Left lobe of liver (tissue), 2 donors: Measurements from ENCODE around the gene ODF2. TPM values are rescaled to one million over a fixed set of nuclear protein-coding genes. Genes with fewer than 3 reads are reported as not detected.
A peak's percentile ranks its signal among the peaks of the same experiment; 100 is the strongest.
"Not testable (repeated sequence)": the region's sequence is repeated elsewhere in the genome, so short reads cannot be mapped to it uniquely, and the experiment has no call there.

ENCODE experiments used
- ATAC-seq: fragments of 200-7000 bp; cut with Tn5 transposase; one replicate; pipeline ENCODE4 v1.9.1; 2020; ENCODE audit warnings: mild to moderate bottlenecking, moderate library complexity
- DNase-seq: peaks from one replicate; pipeline ENCODE4 v3.0.0-alpha.2; 2020; ENCODE audit warnings: low spot score
- total RNA-seq: library from RNA; stranded (reverse); gene quantifications from one replicate; pipeline ENCODE4 v1.2.1, GENCODE V29; 2021
- donor health status: DM: no; HTN: no; CAD: no; lungs with moderate emphysema.
- donor health status: DM: no; HTN: yes; CAD: no.

The ODF2 gene
- total RNA-seq, 1 donor from 2014 or later: 6.6 TPM

DNA sequence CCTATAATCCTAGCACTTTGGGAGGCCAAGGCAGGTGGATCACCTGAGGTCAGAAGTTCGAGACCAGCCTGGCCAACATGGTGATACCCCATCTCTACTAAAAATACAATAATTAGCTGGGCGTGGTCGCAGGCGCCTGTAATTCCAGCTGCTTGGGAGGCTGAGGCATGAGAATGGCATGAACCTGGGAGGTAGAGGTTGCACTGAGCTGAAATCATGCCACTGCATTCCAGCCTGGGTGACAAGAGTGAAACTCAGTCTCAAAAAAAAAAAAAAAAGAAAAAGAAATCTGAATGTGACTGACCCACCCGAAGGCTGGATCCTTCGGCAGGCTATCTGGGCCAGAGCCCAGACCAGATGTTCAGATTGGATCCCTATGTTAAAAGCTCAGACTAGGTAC, 32.5 kb upstream of the ODF2 start:
- not testable (repeated sequence) for ATAC-seq, DNase-seq

DNA sequence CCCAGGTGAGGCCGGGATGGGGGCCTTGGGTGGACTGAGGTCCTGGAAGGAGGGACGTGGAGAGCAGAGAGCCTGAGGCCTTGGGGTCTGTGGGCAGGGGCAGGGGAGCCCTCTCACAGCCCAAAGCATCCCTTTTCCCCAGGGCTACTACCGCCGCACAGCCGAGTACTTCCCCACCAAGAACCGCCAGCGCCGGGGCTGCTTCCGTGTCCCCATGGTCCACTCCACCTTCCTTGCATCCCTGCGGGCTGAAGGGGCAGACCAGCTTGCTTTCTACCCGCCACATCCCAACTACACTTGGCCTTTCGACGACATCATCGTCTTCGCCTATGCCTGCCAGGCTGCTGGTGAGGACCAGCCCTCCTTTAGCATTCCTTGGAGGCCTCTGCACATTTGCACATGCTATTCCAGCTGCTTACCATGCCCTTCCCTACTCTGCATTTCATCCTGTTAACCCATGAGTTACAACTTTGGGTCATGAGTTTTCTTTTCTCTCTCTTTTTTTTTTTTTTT, 31.5 kb upstream of the ODF2 start:
- no peak for ATAC-seq
- no peak for DNase-seq

DNA sequence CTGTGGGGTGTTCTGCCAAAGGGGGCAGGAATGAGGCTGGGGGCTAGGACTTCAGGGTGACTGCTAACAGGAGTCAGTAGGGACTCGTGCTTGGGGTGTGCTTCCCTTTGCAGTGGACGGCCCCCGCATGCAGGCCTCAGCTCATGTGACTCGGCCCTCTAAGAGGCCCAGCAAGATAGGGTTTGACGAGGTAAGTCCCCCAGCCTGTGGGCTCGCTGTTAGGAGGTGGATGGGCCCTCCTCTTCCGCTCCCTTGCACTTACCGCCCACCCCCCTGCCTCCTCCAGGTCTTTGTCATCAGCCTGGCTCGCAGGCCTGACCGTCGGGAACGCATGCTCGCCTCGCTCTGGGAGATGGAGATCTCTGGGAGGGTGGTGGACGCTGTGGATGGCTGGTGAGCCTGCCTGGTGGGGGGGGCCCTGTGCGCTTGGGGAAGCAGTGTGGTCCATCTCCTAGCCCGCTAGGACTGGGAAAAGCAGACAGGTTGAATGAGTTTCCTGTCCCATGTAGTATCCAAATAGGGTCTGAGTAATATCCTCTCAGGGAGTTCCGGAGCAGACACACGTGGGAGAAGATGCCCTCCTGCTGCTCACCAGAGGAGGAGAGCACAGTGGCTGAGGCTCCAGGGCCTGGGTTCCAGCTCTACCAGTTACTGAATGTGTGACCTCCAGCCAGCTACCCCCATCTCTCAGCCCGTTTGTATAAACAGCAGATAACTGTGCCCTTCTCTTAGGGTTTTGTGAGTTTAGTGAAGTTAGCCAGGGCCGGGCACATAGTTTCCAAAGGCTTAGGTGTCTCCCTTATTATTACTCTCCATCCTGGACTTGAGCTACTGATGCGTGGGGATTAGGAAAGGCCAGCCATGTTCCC, 26.9 kb upstream of the ODF2 start:
- no peak for DNase-seq
- no peak for ATAC-seq

DNA sequence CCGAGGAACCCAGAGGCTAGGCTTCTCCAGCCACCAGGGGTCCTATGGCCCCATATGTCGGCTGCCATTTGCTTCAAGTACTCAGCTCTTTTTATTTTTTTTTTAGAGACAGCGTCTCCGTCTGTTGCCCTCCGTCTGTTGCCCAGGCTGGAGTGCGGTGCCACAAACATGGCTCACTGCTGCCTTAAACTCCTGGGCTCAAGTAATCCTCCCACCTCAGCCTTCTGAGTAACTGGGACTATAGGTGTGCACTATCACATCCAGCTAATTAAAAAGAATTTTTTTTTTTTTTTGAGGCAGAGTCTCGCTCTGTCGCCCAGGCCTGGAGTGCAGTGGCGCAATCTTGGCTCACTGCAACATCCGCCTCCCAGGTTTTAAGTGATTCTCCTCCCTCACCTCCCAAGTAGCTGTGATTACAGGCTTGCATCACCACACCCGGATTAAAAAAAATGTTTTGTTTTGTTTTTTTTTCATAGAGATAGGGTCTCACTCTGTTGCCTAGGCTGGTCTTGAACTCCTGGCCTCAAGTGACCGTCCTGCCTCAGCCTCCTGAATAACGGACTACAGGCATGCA, 26.2 kb upstream of the ODF2 start:
- no peak for DNase-seq
- no peak for ATAC-seq

DNA sequence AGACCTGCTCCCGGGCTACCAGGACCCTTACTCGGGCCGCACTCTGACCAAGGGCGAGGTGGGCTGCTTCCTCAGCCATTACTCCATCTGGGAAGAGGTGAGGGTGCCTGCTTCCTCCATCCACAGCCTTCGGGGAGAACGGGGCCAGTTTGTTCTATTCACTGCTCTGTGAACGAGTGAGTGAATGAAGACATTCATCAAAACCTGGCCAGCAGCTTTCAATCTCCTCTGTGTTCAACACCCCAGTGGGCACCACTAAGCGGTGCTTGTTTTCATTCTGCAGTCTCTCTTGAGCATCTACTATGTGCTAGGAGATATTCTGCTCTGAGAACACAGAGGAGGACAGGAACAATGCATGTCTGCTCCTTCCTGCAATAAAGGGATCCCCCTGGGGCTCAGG, 24.6 kb upstream of the ODF2 start:
- DNase-seq (no peak), ATAC-seq (no peak)

DNA sequence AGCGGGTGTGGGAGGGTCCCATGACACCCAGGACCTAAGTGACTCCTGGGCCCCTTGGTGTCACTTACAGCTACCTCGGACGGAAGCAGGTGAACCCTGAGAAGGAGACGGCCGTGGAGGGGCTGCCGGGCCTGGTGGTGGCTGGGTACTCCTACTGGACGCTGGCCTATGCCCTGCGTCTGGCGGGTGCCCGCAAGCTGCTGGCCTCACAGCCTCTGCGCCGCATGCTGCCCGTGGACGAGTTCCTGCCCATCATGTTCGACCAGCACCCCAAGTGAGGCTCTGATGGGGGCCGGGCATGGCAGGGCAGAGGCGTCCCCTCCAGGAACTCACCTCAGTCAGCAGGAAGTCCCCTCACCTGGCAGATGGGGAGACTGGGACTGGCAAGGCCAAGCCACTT, 21.5 kb upstream of the ODF2 start:
- DNase-seq (no peak), ATAC-seq (no peak)

DNA sequence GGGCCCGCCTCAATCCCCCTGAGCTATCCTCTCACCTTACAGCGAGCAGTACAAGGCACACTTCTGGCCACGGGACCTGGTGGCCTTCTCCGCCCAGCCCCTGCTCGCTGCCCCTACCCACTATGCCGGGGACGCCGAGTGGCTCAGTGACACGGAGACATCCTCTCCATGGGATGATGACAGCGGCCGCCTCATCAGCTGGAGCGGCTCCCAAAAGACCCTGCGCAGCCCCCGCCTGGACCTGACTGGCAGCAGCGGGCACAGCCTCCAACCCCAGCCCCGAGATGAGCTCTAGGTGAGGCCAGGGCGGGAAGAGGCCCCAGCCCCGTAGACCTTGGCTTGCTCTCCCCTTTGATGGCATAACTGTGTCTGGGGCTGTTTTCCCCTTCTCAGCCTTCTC, 20.2 kb upstream of the ODF2 start:
- no peak for DNase-seq
- ATAC-seq: no peak

DNA sequence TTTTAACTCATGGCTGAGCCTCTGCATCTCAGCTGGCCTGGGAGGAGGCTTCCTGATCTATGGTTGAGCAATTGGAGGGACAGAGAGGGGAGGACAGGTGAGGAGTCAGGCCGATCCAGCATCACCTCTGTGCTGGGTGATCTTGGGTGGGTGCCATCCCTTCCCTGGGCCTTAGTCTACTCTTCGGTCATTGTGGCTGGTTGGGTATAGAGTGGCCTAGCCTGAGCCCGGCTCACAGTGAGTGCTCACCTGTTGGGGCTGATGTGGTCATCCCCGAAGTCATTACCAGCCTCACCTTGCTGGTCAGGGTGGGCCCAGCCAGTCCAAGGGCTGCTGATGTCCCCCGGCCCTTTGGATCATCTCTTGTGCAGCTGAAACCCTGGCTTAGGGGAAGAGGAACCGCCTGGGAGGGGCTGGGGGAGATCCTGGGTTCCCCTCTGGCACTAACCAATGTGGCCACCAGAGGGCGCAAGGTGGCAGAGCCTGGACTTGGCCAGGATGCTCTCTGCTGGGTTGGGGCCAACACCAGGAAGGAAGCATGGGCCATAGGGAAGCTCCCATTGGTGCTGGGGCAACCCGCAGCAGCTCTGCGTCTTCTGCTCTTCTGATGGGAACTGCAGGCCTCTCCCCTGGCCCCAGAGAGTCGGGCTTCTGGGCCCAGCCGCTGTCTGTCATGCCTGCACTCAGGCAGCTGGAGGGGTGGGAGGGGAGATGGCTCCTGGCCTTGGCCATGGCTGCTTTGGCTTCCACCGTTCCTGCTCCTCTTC, 17.3 kb upstream of the ODF2 start:
- DNase-seq: peak; percentile 85
- peak; percentile 99 for ATAC-seq

DNA sequence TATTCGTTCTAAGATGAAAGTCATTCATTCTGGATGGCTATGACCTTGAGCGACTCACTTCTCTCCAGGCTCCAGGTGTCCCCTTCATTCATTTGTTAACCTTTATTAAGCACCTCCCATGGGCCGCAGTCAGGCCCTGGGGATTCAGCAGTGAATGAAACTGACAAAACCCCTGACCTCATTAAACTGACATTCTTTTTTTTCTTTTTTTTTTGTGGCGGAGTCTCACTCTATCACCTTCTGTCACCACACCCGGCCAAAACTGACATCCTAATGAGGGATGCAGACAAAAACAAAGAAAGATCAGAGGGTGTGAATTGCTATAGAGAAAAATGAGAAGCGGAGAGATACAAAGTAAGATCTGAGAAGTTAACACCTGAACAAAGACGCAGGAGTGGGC, 16.5 kb upstream of the ODF2 start:
- no peak for DNase-seq
- ATAC-seq: no peak

DNA sequence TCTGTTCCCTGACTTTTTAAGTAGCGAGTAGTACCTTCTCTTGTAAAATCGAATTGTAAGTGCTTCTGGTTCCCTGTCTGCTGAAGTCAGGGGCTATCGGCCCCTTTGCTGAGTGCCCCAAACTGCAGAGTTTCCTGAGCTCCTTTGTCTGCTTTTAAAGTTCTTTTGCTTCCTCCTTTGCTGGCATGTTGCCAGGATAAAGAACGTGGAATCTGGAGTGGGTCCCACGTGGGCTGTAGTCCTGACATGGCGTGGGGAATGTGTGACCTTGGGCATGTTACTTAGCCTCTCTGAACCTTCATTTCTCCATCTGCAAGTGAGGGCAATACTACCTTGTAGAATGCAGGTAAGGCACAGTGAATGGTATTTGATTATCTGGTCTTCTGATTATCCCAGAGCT, 13.7 kb upstream of the ODF2 start:
- DNase-seq (no peak), ATAC-seq (no peak)

DNA sequence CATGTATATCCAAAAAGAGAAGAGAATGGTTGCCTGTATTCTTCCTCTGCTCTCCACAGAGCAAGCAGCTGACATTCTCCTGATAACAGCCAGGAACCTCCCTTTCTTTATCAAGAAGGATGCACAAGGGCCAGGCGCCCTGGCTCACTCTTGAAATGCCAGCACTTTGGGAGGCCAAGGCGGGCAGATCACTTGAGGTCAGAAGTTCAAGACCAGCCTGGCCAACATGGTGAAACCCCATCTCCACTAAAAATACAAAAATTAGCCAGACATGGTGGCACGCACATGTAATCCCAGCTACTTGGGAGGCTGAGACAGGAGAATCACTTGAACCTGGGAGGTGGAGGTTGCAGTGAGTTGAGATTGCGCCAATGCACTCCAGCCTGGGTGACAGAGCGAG, 9.3 kb upstream of the ODF2 start:
- not testable (repeated sequence) for ATAC-seq, DNase-seq

DNA sequence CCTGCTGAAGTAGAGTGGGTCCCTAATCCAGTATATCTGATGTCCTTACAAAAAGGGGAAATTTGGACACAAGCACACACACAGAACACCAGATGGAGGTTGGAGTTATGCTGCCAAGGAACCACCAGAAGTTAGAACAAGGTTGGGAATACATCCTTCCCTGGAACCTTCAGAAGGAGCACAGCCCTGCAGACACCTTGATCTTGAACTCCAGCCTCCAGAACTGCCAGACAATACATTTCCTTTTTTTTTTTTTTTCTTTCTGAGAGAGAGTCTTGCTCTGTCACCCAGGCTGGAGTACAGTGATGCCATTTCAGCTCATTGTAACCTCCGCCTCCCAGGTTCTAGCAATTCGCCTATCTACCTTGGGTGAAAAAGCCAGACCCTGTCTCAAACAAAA, 7.1 kb upstream of the ODF2 start:
- ATAC-seq (no peak), DNase-seq (no peak)

DNA sequence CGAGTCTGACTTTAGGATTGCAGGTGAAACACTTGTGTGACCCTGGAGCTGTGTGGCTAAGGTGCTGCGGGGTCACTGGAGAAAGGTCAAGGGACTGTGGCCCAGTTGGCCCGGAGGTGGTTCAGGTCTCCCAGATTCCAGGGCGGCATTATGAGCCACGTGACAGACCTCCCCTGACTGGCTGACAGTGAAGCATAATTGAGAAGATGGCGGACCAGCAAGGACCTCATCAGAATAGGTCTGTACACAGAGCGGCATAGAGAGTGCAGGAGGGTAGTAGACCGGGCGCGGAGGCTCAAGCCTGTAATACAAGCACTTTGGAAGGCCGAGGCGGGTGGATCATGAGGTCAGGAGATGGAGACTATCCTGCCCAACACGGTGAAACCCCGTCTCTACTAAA, 815 bp upstream of the ODF2 start:
- no peak for ATAC-seq
- no peak for DNase-seq

DNA sequence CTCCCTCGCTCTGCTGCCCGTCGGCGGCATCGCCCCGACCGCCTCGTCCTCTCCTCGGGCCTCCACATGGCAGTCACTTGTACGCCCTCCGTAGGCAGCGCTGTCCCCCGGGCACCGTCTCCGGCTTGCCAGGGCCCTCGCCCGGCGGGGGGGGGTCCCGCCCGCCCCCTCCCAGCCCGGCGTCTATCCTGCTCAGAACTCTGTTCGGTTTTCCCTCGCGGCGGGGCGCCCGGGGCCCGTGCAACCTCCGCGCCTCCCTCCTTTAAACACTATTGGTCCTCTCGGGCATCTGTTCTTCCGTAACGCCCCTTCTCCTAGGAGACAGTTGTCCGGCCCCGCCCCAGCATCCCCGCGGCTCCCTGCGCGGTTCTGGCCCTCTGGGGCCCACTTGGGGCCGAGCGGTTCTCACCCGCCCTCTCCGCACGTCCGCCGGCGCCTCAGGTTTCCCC, 831 bp downstream of the ODF2 start:
- ATAC-seq (peak; percentile 75), DNase-seq (peak; percentile 65)

DNA sequence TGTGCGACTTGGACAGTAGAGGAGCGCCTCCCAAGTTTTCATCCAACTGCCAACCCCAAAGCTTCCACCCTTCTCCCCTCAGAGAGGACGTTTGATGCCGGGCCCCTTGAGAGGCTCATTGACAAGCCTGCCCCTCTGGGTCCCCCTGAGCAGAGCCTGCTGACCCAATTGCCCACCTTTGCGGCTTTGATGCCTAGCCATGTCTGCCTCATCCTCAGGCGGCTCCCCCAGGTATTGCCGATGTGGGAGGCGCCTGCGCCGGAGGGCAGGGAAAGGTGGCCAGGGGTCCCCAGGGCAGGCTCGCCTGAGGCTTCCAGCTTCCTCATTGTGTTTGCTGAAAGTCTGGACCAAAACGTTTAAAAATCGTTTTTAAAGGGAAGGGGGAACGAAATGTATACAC, 1.4 kb downstream of the ODF2 start:
- ATAC-seq: no peak
- DNase-seq: no peak

DNA sequence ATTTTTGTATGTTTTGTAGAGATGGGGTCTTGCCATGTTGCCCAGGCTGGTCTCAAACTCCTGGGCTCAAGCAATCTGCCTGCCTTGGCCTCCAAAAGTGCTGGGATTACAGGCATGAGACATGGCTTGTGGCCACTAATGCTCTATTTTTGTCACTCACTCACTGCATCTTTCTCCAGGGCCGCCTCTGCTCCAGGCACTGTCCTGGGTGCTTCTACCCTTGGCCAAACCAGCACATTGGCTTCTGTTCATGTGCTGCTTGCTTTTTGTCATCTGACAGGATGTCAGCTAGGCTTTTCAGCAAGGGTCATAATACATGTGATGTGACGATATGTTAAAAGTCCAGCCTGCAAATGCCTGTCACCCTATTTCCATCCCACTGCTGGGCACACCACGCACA, 3.2 kb downstream of the ODF2 start:
- ATAC-seq: no peak
- DNase-seq: no peak

DNA sequence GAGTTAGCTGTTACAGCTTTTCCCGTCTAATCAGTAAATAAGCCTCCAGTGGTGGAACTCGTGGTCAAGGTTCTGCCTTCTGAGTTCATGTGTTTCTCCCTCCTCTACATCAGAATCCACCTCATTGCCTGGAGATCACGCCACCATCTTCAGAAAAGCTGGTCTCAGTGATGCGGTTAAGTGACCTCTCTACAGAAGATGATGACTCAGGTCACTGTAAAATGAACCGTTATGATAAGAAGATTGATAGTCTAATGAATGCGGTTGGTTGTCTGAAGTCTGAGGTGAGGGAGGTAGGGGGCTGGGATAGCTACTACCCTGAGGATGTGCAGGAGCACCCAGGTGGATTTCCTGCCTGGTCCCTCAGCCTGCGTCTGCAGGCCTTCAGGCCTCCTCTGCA, 13.3 kb downstream of the ODF2 start:
- ATAC-seq (no peak), DNase-seq (no peak)

DNA sequence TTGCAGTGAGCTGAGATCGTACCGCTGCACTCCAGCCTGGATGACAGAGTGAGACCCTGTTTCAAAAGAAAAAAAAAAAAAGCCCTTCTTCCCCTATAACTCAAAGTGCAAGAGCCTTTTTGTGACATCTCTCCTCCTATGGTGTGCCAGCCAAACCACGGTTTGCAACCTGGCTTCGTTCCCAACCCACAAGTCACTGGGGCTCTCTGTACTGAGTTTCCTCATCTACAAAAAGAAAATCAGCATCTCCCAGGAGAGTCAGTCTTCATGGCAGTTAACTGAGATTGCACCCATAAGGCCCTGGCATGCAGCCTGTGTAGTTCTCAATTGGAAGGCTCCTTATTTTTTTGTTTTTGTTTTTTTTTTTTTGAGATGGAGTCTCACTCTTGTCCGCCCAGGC, 14.8 kb downstream of the ODF2 start:
- no peak for ATAC-seq
- DNase-seq: no peak

DNA sequence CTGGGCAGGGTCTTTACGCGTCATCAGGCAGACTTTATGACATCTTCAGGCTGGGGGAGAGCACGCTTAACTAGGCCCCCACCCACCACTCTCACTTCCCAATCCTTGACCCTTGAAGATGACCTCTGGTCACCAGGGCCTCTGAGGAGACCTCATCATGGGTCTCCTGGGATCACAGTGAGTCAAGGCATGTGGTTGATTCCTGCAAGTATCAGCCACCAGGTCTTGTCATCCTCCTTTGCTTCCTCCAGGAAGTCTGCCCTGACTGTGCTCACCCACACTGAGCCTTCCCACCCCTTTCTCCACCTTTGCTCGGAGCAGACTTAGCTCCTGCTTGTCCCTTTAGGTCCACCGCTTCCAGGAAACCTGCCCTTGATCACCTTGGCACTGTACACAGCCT, 17.3 kb downstream of the ODF2 start:
- DNase-seq (no peak), ATAC-seq (no peak)

DNA sequence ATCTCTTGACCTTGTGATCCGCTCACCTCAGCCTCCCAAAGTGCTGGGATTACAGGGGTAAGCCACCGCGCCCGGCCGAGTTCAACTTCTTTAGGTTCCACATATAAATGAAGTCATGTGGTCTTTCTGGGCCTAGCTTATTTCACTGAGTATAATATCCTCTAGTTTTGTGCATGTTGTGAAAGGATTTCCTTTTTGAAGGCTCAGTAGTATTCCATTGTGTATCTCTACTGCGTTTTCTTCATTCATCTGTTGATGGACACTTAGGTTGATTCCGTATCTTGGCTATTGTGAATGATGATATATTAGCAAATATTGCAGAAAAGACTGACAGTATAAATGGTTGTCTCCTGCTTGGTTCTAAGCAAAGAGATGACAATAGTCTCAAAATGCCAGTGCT, 20.1 kb downstream of the ODF2 start:
- DNase-seq (no peak), ATAC-seq (no peak)

DNA sequence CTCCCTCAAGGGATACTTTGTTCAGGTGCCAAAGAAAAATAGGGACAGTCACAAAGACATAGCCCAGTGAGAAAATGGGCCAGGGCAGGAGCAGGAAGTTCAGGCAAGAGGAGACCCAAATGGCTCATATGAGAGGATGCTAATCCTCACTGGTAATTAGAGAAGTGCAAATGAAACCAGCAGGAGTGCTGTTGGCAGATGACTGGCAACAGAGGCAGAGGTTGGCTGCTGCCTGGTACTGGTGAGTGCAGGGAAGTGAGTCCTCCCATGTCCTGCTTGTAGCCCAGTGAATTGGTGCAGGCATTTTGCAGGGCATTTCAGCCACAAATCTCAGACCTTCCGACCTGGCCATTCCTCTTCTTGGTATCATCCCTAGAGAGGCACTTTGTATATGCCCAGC, 23.5 kb downstream of the ODF2 start:
- no peak for DNase-seq
- ATAC-seq: no peak

DNA sequence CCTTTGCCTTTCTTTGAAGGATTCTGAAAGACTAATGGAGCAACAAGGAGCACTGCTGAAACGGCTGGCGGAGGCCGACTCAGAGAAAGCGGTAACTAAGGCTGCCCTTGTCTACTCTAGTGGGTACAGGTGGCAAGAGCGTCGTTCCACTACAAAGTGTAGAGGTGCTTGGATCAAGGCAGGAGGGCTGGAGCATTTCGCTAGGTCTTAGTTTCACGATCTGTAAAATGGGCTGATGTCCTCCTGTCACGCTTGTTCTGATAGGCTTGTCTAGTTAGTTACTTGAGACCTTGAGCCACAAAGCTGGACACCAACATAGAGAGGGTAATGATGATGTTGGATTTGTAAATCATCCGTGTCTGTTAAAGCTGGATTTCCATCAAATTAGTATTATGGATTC, 25.8 kb downstream of the ODF2 start:
- DNase-seq: no peak
- no peak for ATAC-seq
